NCI-H1092 treated with DMSO at 0.1 percent for 48 hours (cell line): ENCODE data around the gene STAT4.

Experiments used
- DNase-seq: peaks from one replicate; lab custom pipeline; 2025; lab: John Stamatoyannopoulos, UW

Gene STAT4

DNA sequence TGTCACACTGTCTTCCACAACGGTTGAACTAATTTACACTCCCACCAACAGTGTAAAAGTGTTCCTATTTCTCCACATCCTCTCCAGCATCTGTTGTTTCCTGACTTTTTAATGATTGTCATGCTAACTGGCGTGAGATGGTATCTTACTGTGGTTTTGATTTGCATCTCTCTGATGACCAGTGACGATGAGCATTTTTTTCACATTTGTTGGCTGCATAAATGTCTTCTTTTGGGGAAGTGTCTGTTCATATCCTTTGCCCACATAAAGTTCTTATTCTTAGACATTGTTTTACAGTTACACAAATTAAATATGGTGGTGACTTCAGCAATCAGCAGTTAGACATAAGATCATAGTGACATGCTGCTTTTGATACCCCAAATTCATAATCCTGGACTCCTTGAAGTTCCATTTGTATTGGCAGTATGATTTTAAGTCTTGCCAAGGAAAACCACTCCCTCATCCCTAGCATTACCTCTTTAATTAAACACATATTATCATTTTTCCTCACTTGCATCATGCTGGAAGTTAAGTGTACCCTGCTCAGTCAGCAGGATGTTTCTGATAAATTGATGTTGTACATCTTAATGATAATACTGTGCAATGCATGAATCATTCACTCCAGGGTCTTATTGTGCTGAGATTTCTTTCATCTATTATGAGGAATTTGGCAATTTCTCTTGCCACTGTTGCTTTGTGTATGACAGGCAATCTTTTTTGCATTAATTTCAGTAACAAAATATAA lies 69.2 kb downstream of the STAT4 start:
- no peak for DNase-seq

DNA sequence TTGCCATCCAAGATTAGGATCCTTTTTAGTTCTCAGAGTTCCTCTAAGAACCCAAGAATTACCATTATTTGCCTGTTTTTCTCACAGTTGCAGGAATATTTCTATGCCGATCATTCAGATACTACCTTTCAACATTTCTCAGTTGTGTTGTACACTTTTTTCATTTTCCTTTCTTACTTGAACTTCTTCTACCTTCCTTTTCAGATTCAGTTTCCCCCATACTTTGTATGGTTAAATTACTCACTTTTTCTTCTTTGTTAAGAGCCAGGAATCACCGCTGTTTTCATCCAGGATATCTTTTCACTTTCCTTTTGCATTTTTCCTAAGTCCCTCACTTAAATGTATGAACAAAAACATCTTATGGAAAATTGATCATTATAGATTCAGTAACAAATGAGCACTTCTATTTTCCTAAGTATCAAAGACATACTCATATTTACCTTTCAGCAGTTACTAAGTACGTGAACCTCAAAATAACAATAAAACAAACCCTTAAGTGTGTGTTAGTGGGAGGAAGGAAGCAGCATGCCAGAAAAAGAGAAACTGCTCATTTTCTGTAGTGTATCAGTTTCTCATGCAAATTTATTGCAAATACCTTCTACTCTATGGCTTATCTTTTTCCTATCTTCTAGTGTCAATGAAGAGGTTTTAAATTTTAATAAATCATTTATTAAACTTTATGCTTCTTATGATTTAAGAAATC lies 72.5 kb downstream of the STAT4 start:
- DNase-seq = no peak

- DNase-seq = no peak
Observed at GRCh38 chr2:191070276-191070675, 80.5 kb downstream of the STAT4 start.

- DNase-seq = no peak
Observed at GRCh38 chr2:191069606-191070005, 81.2 kb downstream of the STAT4 start.

- no peak for DNase-seq
Observed at GRCh38 chr2:191066919-191067233, 83.9 kb downstream of the STAT4 start.

DNA sequence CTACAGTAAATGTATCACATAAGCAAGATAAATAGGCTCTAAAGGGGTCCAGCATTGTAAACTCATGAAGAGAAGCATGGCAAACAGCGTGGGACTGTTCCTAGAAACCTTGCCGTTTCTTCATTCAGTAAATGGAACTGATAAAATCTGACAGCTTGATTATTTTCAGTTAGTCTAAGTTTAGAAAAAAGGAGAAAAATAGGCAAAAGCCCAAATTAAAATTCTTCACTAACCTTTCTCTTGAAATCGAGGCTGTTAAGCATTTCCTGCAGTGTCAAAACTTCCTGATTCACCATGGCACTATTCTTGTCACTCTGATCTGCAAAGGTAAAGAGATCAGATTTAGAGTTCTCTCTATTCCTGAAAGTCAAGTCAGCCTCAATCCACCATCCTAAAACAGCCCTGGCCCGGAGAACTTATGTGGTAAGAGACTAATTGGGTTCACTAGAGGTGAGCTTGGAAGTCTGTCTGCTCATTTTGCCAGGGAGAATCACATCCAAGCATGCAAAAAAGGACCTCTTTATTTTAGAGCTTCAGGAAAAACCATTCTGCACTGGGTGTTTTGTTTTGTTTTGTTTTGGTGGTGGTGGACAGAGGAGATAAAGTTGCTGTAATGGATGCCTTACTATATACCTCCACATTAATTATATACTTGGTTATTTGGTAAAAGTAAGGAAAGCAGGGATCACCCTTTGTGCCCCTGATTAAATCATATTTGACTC lies 84.4 kb downstream of the STAT4 start:
- no peak for DNase-seq

- no peak for DNase-seq
Observed at GRCh38 chr2:191065785-191066184, 85.0 kb downstream of the STAT4 start.

- DNase-seq = no peak
Observed at GRCh38 chr2:191064590-191064989, 86.2 kb downstream of the STAT4 start.

GRCh38 chr2:191063584-191063983 lies 87.2 kb downstream of the STAT4 start:
- DNase-seq = no peak

DNA sequence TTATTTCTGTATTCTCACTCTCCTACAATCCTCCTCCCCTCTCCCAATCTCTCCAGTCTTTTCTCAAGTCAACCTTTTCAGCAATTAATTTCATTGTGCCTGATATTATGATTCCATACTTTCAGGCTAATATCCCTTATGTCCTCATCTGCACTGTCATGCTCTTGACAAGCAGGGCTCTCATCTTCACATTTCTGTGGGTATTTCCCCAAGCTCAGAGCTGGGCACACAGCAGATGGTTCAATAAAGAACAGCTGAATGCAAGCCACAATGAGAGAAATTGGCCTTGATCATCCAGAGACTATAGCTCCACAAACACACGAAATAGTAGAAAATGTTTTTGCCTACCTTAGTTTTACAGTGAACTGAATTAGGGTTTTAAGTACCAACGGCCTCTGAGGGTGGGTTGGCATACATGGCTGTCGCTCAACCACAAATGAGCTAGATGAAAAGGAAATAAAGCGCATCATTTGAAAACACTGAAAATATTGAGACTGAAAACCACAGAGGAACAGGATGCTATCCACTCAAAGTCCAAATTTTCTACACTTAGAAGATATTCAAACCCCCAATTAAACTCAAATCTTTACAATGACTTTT lies 89.3 kb downstream of the STAT4 start:
- DNase-seq = no peak

- DNase-seq = no peak
Observed at GRCh38 chr2:191059308-191059707, 91.5 kb downstream of the STAT4 start.

DNA sequence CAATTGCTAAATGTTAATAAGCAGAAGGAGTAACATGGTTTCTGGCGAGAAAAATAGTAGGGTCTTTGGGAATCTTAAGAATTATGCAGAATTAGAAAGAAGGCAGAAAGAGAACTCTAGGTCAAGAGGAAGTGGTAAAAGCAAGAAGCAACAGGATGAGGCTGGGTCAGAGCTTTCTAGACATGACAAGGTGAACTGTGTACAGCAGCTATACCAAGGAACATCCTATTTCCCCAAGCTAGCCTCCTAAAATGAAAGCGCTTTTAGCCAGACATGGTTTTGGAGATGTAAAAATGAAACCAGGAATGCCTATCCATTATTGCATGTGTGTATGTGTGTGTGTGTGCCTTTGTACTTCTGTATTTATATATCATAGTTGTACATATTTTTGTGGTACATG lies 94.6 kb downstream of the STAT4 start:
- no peak for DNase-seq

DNA sequence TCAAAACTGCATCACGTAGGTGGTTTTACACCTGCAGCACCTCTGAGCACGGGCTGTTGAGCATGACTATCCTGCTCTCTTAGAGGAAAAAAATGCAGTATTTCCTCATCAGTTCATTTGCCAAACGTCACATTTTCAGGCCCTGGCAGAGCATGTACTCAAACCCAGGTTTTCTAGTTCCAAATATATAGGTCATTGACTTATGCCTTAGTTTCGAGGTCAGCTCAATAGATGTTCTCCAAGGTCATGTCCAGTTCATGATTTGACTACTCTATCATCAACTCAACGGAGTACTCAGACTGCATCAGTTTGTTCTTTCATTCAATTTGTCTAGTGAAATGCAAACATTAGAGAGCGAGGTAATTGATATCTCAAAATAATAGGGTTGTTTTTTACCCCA lies 97.5 kb downstream of the STAT4 start:
- no peak for DNase-seq

- peak; percentile 37 for DNase-seq
Observed at GRCh38 chr2:191051825-191052778, 98.7 kb downstream of the STAT4 start.

DNA sequence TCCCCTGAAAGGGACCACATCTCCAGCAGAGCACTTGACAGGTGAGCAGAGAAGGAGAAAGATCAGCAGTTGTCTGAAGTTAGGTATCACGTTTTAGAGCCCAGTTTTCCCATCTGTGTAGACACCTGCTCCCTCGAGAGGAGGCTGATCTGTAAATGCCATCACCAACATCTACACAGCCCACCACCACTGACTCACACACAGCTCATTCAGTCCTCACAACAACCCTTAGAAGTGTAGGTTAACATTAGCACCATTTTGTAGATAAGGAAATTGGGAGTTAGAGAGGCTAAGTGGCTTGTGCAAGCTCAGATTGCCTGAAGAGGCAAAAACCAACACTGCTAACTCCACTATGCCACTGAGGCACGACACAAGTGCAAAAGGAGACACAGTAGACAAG lies 99.6 kb downstream of the STAT4 start:
- no peak for DNase-seq

DNA sequence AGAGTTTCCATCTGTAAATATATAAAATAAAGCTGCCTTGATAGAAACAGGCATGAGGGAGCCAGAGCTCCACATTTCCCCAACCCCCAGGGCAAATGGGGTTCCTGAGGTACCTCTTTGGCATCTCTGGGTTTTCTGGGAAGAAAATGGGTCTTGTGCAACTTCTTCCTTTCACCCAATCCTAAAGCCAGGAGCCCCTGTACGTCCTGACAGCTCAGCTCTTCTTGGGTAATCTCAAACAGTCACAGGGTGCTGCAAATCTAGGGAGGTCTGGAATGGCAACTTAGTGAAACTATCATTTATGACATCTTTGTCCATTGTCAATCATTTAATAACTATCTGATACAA lies 100.2 kb downstream of the STAT4 start:
- no peak for DNase-seq

- peak; percentile 15 for DNase-seq
Observed at GRCh38 chr2:191049728-191050639, 100.8 kb downstream of the STAT4 start.

DNA sequence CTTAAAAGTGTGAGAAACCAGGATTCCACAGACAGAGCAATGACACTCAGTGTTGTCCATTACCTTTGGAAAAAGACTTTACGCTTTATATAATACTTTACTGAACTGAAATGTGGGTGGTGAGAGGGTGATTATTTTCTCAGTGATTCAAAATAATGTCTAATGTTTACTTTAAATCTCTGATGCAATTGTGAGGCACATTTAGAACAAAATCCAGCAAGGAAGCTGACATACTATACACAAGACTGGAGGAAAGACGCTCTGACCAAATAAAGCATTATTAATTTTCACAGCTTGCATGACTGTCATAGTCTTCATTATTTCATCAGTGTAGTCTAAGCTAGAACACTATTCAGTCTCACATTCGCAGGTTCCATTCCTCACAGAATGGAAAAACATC lies 102.7 kb downstream of the STAT4 start:
- no peak for DNase-seq

DNA sequence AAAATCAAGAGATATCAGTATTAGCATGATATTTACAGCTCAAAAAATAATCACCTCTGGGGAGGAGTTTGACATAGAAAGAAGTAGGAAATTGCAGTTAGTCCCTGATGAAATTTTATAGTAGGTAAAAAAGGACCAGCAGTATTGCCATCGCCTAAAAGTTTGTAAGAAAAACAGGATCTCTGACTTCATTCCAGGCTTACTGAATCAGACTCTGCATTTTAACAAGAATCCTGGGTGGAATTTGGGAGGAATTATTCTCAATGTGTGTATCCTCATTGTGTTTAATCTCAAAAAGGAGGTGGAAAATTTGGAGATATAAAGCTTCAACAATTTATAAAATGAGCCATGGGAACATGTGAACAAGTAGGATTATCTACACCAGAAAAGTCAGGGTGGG lies 105.7 kb downstream of the STAT4 start:
- no peak for DNase-seq

GRCh38 chr2:191043438-191043837 lies 107.4 kb downstream of the STAT4 start:
- no peak for DNase-seq
